Measurements from ENCODE around the gene CRKL.
A peak's percentile ranks its signal among the peaks of the same experiment; 100 is the strongest.

The CRKL gene

GRCh38 chr22:20952544-20953341 is 35.5 kb downstream of the CRKL start:
- DNase-seq, result no peak

GRCh38 chr22:20953342-20953608 is 36.1 kb downstream of the CRKL start:
- no peak for DNase-seq

- no peak for DNase-seq
Measured at GRCh38 chr22:20953668-20954500, 36.7 kb downstream of the CRKL start.

GRCh38 chr22:20955548-20955947 is 38.3 kb downstream of the CRKL start:
- DNase-seq, result no peak

GRCh38 chr22:20956258-20957101 is 39.3 kb downstream of the CRKL start:
- no peak for DNase-seq

GRCh38 chr22:20957102-20957682 is 40.0 kb downstream of the CRKL start:
- DNase-seq, result no peak

- peak; percentile 19 for DNase-seq
Measured at GRCh38 chr22:20957683-20958431, 40.6 kb downstream of the CRKL start.

- DNase-seq, result no peak
Measured at GRCh38 chr22:20959578-20960461, 42.6 kb downstream of the CRKL start.

- no peak for DNase-seq
Measured at GRCh38 chr22:20960609-20961008, 43.4 kb downstream of the CRKL start.

GRCh38 chr22:20962491-20962945 is 45.3 kb downstream of the CRKL start:
- no peak for DNase-seq

- DNase-seq, result no peak
Measured at GRCh38 chr22:20963201-20964052, 46.2 kb downstream of the CRKL start.

- no peak for DNase-seq
Measured at GRCh38 chr22:20964090-20964798, 47.0 kb downstream of the CRKL start.

- no peak for DNase-seq
Measured at GRCh38 chr22:20964799-20965103, 47.5 kb downstream of the CRKL start.

GRCh38 chr22:20965104-20965887 is 48.1 kb downstream of the CRKL start:
- no peak for DNase-seq

- no peak for DNase-seq
Measured at GRCh38 chr22:20965888-20966855, 49.0 kb downstream of the CRKL start.

GRCh38 chr22:20966883-20967696 is 49.9 kb downstream of the CRKL start, which contains the start of gene AIFM3:
Gene AIFM3, plus strand, starts transcription at chr22:20967255. Its CDS starts 690 bp downstream, at chr22:20967945.
- DNase-seq, result no peak
